WTC11 (cell line): ENCODE measurements around the gene PLPPR1. TPM values are rescaled to one million over a fixed set of nuclear protein-coding genes. Genes with fewer than 3 reads are reported as not detected.
A peak's percentile ranks its signal among the peaks of the same experiment; 100 is the strongest.

Source experiments
- ATAC-seq: fragments of 200-7000 bp; cut with Tn5 transposase; 2 replicates; pipeline ENCODE4 v1.10.0; 2021; ENCODE audit warnings: mild to moderate bottlenecking, moderate library complexity
- CTCF ChIA-PET: fragments of 300-600 bp; sonication (Branson Sonifier 250); formaldehyde crosslinking; loops from one replicate; lab custom pipeline; 2021; ENCODE audit warnings: antibody characterized with exemption; lab: Charles Lee
- POLR2A ChIA-PET: fragments of 350-600 bp; sonication (Branson Sonifier 250); formaldehyde crosslinking; loops from one replicate; lab custom pipeline; 2021; ENCODE audit warnings: antibody characterized with exemption; lab: Charles Lee
- DNase-seq: peaks from one replicate; pipeline ENCODE4 v3.0.0; 2021; ENCODE audit warnings: low spot score
- H3K27ac Mint-ChIP-seq: 2 replicates; pipeline ENCODE4 v1.8.0; 2021; ENCODE audit warnings: mixed read lengths
- H3K27me3 Mint-ChIP-seq: 2 replicates; pipeline ENCODE4 v1.8.0; 2021; ENCODE audit warnings: low read depth, mild to moderate bottlenecking, moderate library complexity, mixed read lengths
- H3K36me3 Mint-ChIP-seq: 2 replicates; pipeline ENCODE4 v1.8.0; 2021; ENCODE audit warnings: mixed read lengths
- H3K4me1 Mint-ChIP-seq: 2 replicates; pipeline ENCODE4 v1.8.0; 2022; ENCODE audit warnings: mixed read lengths
- H3K4me3 Mint-ChIP-seq: 2 replicates; pipeline ENCODE4 v1.8.0; 2021; ENCODE audit warnings: mild to moderate bottlenecking, moderate library complexity, mixed read lengths
- H3K9me3 Mint-ChIP-seq: 2 replicates; pipeline ENCODE4 v1.8.0; 2021; ENCODE audit warnings: mixed read lengths
- AR ChIP-seq: fragments of 250-450 bp; sonication (Bioruptor Pico); IDR thresholded peaks from 2 replicates; pipeline ENCODE4 v1.9.0; 2021; ENCODE audit warnings: mild to moderate bottlenecking
- ARID4B ChIP-seq: sonication (generic); formaldehyde crosslinking; IDR thresholded peaks from 2 replicates; pipeline ENCODE4 v1.8.0; 2023; ENCODE audit warnings: missing genetic modification reagents, mild to moderate bottlenecking, borderline replicate concordance
- ATF2 ChIP-seq: sonication (generic); formaldehyde crosslinking; IDR thresholded peaks from 2 replicates; pipeline ENCODE4 v1.8.1; 2022; ENCODE audit warnings: low read depth, missing genetic modification reagents, borderline replicate concordance
- ATF3 ChIP-seq: sonication (generic); formaldehyde crosslinking; conservative IDR thresholded peaks from 2 replicates; pipeline ENCODE4 v1.8.1; 2022; ENCODE audit warnings: mild to moderate bottlenecking, missing genetic modification reagents
- ATF6 ChIP-seq: sonication (generic); formaldehyde crosslinking; IDR thresholded peaks from 2 replicates; pipeline ENCODE4 v1.8.1; 2023; ENCODE audit warnings: mild to moderate bottlenecking, missing genetic modification reagents
- GTF2I ChIP-seq: fragments of 250-450 bp; sonication (Bioruptor Pico); conservative IDR thresholded peaks from 2 replicates; pipeline ENCODE4 v1.4.0; 2021; ENCODE audit warnings: mild to moderate bottlenecking
- JAZF1 ChIP-seq: fragments of 250-450 bp; sonication (Bioruptor Pico); IDR thresholded peaks from 2 replicates; pipeline ENCODE4 v1.9.0; 2021; ENCODE audit warnings: moderate library complexity, mild to moderate bottlenecking, inconsistent platforms
- PRRX2 ChIP-seq: fragments of 250-450 bp; sonication (Bioruptor Pico); IDR thresholded peaks from 2 replicates; pipeline ENCODE4 v1.8.0; 2021; ENCODE audit warnings: mild to moderate bottlenecking
- ZBTB43 ChIP-seq: sonication (generic); formaldehyde crosslinking; IDR thresholded peaks from 2 replicates; pipeline ENCODE4 v1.8.1; 2023; ENCODE audit warnings: mild to moderate bottlenecking, missing genetic modification reagents
- ZNF281 ChIP-seq: sonication (generic); formaldehyde crosslinking; IDR thresholded peaks from 2 replicates; pipeline ENCODE4 v1.8.0; 2023; ENCODE audit warnings: mild to moderate bottlenecking, missing genetic modification reagents
- ZNF416 ChIP-seq: fragments of 250-450 bp; sonication (Bioruptor Pico); IDR thresholded peaks from 2 replicates; pipeline ENCODE4 v1.9.0; 2021; ENCODE audit warnings: mild to moderate bottlenecking, inconsistent platforms
- total RNA-seq: library from RNA; stranded (reverse); gene quantifications from 3 replicates; pipeline ENCODE4 v1.2.3, GENCODE V29; 2021

Gene PLPPR1
- total RNA-seq, 1 experiment from 2014 or later = 1.5 TPM

- ATAC-seq = peak; percentile 76
- no peak overlapping the region for H3K4me3 Mint-ChIP-seq
- POLR2A ChIA-PET = interaction anchor here (0.7 kb wide), 1 partner anchor 9 kb away, joined by 3 read pairs; no protein-coding TSS in a partner anchor
- H3K27ac Mint-ChIP-seq = no peak overlapping the region
- H3K9me3 Mint-ChIP-seq = no peaks in the 10 kb centered on the region
- H3K36me3 Mint-ChIP-seq = no peaks in the 10 kb centered on the region
- H3K27me3 Mint-ChIP-seq = no peaks in the 10 kb centered on the region; the same call in 1 of the 2 replicates
- H3K4me1 Mint-ChIP-seq = peaks cover 14% of the 10 kb centered on the region
- CTCF ChIA-PET = interaction anchor here (0.8 kb wide), 1 partner anchor 64 kb away, joined by 5 read pairs; no protein-coding TSS in a partner anchor
- no peak for DNase-seq
- no peak for TF ChIP-seq GTF2I (CRISPR knock-in tag)
Observed at GRCh38 chr9:101054657-101055056, 26.1 kb downstream of the PLPPR1 start.

- no peaks in the 10 kb centered on the region; the same call in 1 of the 2 replicates for H3K27me3 Mint-ChIP-seq
- DNase-seq = no peak
- no peaks in the 10 kb centered on the region for H3K9me3 Mint-ChIP-seq
- CTCF ChIA-PET = no interaction called here
- POLR2A ChIA-PET = no interaction called here
- TF ChIP-seq ATF2 (no peak), ARID4B (no peak), ZNF281 (no peak), AR (CRISPR knock-in tag) (no peak), PRRX2 (CRISPR knock-in tag) (no peak), JAZF1 (CRISPR knock-in tag) (no peak), ATF3 (CRISPR knock-in tag) (no peak), ATF6 (CRISPR knock-in tag) (no peak), ZBTB43 (CRISPR knock-in tag) (no peak), ZNF416 (no peak)
- no peak overlapping the region for H3K27ac Mint-ChIP-seq
- no peaks in the 10 kb centered on the region for H3K36me3 Mint-ChIP-seq
- ATAC-seq = no peak
- H3K4me1 Mint-ChIP-seq = peaks cover 14% of the 10 kb centered on the region
- H3K4me3 Mint-ChIP-seq = no peak overlapping the region
Observed at GRCh38 chr9:101055516-101055915, 27.0 kb downstream of the PLPPR1 start.
